NCI-H748 (cell line): ENCODE measurements around the gene IQGAP3.
"Not testable (repeated sequence)": the region's sequence is repeated elsewhere in the genome, so short reads cannot be mapped to it uniquely, and the experiment has no call there.

ENCODE experiments used
- DNase-seq: peaks from one replicate; lab custom pipeline; 2025; ENCODE audit not compliant: unreplicated experiment; lab: John Stamatoyannopoulos, UW

Gene IQGAP3

DNA sequence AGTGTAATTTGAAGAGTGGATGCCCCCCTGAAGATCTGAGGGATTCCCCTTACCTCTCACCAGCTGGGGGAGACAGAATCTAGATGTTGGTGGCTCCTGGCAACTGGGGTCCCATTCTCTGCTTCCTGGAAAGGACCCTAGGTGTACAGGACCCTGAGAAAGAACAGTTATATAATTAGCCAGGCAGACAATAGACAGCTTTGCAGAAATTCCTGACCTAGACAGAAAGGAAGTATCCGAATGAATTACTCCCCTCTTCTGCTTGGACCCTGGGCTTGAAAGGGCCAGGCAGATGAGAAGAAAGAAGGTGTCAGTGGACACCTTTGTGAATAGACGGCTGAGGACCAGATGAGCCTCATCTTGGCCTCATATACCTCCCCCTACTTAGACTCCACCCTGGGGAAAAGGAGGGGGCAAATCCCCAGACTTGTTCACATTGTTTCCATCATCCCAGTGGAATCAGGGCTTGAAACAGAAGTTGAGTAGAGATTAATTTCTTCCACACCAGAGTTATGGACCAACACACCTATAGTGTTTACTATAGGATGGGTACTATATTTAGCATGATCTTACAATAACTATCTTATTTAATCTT is 1.8 kb upstream of the IQGAP3 start:
- no peak for DNase-seq

DNA sequence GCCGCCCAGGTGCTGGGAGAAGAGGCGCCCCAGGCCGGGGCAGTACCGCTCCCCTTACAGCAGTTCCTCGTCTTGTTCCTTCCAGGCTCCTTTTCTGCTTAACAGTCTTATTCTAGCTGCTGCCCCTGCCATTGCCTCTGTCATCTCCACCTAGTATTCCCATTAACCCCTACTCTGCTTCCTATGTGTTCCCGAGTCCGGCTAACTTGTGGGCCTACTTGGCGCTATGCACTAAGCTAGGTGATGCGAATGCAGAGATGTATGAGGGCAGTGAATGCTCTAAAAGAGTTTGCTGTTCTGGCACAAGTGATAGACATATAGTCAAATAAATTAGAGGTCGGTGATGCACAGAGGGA is 276 bp upstream of the IQGAP3 start:
- no peak for DNase-seq

DNA sequence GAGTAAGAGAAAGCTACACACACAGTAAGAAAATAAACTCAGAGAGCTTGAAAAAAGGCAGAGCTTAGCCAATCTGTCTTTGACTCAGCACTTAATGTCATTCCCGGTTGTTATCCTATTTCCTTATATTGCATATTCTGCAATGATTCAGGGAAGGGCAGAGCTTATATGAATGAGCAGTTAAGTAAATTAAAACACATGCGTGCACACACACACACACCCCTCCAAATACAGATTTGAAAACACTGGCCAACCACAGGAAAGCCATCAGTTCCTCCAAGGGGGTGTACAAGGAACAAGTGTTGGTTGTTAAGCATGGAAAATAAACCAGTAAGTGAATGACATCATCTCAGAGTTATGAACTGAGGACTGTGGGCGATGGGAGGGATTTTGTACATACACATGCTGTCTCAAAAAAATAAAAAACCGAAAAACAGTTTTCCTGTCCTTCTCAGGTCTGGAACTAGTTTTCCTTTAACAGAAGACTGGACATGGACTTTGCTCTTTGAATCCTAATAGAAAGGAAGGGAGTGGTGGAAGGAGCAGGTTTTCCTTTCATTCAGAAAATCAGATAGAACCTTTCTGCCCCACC is 1.0 kb downstream of the IQGAP3 start:
- DNase-seq, result no peak

DNA sequence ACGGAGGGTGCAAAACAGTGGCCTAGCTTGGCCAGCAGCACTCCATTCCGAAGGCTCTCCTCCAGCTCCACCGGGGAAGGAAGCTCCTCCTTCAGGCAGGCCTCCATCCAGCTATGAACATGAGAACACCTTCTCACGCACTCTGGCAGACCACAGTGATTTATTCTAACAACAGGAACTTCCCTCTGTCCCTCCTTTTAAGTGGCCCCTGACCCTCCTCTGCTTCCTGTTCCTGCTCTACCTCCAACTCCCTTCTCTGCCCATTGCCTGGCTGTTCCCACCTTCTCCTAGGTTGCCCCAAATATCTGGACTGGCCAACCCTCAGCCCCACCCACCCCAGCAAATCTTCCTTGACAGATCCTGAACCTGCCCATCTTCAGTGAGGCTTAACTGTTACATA is 5.9 kb downstream of the IQGAP3 start:
- no peak for DNase-seq

DNA sequence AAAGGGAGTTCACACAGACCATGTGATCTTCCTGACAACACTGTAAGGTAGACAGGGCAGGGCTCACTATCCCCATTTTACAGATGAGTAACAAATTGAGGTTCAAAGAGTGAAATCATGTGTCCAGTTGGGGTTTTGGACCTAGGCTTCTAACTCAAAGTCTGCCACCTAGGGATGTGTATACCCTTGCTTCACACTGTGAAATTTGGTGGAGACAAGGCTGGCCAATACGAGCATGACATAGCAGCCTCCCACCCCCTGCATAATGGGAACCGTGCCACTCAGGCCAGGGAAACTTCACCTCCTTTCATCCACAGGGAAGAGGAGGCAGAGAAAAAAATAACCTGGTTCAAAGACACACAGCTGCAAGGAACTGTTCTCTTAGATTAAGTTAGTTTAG is 6.8 kb downstream of the IQGAP3 start:
- DNase-seq, result no peak

DNA sequence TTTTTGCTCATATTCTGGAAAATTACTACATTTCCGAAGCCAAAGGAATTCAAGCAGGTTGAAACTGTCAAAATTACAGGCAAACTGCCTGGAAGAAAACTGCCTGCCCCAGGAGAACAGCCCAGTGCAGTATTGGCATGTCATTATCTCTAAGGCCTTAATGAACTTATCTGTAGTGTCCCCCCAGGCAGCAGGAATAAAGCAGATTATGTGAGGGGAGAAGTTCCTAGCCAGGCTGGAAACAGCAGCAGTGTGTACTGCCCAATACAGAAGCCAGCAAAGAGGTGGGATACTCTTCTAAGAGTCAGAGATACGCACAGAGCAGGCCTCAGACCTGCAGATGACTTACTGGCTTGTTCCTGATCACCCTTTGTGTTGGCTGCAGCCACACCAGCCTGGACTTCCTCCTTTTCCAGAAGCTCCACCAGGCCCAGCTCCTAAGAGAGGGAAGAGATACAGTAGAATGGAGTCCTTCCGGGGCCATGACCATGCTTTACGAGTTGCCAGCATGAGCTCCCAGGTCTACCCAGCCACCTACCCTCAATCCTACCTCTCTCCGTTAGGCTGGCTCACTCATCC is 11.7 kb downstream of the IQGAP3 start:
- no peak for DNase-seq

DNA sequence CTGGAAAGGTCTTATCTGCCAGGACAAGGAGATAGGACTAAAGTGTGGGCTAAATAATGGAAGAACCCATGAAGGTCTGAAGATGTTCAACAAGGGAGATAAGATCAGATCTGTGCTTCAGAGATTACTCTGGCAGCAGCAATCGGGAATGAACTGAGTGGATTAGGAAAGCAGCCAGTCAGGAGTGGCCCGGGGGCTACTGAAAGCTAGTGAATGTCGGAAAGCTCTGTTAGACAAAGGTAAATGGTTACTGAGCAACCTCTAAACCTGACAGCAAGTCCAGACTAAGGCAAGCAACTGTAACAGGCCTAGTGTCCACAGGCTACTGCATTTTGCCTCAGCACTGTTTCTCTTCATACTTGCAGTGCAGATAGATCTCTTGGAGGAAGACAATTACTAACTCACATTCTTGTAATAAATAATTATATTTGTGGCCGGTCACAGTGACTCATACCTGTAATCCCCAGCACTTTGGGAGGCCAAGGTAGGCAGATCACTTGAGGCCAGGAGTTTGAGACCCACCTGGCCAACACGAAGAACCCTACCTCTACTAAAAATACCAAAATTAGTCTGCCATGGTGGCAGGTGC is 12.5 kb downstream of the IQGAP3 start:
- no peak for DNase-seq

DNA sequence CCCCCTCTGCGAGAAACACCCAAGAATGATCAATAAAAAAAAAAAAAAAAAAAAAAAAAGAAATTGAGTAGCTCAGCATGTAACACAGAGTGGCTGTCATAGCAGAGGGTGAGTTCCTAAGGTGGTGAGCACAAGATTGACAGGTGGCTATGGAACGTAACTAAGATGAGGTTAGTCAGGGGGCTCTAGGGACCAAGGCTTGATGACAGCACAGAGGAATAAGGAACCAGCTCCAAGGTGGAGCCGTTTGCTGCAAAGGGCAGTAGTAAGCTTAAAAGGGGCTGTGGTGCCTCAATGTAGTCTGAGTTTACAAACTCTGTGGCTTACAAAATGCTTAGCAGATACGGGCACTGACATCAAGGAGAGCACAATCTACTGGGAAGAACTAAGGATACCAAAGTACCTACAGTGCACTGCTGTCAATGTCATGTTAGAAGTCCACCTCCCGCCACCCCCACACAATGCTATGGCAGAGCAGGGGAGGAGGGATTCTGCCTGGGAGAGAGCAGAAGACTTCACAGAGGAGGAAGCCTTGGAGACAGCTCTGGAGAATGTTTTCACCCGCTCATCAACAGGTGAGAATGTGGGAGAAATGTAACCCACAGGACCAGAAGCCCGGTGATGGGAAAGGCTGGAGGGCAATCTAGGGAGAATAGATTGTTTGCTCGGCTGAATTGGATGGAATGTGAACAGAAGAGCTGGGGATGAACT is 13.1 kb downstream of the IQGAP3 start:
- DNase-seq, result no peak

DNA sequence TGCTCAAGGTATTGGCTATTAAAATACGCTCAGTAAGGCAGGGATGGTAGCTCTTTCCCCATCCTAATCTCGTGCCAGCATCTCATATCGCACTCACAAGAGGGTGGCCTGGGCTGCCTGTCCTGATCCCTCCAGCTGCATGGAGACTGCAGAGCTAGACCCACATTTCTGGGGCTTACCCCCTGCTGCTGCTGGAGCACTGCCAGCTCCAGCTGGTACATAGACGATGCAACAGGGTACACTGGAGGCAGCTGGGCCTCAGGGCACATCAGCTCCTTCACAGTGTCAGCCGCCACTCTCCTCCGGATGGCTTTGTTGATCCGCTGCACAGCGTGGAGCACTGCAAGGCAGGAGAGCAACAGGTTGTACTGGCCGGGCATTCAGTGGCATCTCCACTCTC is 16.0 kb downstream of the IQGAP3 start:
- DNase-seq, result no peak

DNA sequence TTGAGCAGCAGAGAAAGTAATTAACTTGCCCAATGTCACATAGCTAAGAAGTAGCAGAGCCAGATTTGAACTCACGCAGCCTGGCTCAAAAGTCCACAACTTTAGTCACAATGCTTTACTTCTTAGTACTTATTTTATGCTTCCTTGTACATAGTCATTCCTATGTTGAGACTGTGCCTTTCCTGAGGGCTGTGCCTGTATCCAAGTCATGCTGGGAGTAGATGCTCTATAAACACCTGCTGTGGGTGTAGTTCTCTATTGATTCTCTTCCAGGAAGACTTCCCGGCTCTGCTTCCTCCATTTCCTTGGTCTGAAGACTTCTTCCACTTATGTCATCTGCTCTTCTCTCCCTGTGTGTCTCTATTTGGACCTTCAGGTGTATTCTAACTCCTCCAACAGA is 16.6 kb downstream of the IQGAP3 start:
- DNase-seq, result no peak

DNA sequence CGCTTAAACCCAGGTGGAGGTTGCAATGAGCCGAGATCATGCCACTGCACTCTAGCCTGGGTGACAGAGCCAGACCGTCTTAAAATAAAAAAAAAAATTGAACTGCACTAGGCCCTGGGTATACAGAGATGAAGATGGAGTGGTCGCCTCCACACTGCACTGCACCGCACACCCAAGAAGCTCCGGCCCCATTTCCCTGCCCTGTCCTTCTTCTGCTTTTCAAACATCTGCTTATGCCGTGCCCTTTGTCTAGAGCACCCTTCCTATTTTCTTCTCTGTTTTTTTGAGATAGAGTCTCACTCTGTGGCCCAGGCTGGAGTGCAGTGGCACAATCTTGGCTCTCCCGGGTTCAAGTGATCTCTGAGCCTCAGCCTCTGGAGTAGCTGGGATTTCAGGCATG is 17.4 kb downstream of the IQGAP3 start:
- no peak for DNase-seq

DNA sequence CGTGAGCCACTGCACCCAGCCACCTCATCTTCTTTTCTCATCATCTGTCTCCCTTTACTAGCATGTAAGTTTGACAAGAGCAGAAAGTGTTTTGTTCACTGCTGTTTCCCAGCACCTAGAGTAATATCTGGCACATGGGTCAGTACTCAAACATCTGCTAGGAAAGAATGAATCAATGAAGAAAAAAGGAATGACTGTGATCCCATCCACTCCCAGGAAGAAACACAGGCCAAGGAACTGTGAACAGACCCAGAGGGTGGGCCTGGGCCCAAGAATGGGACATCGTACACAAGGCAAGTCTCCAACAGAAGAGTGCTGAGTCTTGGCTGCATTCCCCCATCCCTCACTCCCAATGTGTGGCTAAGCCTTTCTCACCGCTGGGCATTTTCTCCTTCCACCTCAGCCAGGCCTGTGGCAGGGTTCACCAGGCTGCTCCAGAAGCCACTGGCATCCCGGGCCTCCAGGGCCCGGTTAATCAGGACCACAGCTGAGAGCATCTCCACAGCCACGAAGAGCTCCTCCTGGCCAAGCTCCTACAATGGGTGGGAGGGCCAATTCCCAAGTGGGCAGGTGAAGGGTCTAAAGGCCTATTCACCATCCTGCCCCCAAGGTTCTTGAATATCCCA is 18.4 kb downstream of the IQGAP3 start:
- DNase-seq, result no peak

DNA sequence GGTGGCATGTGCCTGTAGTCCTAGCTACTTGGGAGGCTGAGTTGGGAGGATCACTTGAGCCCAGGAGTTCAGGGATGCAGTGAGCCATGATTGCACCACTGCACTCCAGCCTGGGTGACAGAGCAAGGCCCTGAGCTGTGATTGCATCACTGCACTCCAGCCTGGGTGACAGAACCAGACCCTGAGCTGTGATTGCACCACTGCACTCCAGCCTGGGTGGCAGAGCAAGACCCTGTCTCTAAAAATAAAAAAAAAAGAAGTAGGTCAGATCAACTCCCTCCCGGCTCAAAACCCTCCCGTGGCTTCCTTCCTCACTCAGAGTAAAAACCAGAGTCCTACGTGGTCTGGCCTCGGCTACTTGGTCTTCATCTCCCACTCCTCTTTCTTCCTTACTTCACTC is 19.4 kb downstream of the IQGAP3 start:
- DNase-seq, result not testable (repeated sequence)

DNA sequence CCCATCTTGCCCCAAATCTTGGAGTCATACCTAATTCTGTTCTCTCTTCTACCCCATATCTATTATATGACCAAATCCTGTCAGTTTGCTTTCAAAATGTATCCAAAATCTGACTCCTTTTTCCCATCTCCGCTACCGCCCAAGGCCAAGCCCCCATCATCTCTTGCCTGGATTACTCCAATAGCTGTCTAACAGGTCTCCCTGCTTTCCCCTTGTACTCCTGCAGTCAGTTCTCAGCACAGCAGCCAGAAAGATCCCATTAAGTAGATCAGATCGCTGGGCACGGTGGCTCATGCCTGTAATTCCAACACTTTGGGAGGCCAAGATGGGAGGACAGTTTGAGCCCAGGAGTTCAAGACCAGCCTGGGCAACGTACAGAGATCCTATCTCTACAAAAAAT is 19.8 kb downstream of the IQGAP3 start:
- no peak for DNase-seq

DNA sequence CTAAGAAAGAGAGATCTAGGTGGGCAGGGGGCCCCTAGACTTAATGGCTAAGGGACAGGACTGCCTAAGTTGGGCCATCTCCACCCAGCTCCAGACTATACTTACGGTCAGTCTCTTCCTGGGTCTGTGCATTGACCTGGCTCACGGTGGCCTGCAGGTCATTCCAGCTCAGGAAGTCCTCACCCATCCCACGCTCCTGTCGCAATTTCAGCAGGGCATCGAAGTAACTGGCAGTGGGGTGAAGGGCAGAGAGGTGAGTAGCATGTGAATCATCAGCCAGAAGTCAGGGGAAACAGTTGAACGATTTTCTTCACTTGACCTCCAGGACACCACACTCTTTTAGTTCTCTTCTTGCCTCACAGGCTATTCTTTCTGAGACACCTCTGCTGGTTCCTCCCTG is 20.5 kb downstream of the IQGAP3 start:
- no peak for DNase-seq

DNA sequence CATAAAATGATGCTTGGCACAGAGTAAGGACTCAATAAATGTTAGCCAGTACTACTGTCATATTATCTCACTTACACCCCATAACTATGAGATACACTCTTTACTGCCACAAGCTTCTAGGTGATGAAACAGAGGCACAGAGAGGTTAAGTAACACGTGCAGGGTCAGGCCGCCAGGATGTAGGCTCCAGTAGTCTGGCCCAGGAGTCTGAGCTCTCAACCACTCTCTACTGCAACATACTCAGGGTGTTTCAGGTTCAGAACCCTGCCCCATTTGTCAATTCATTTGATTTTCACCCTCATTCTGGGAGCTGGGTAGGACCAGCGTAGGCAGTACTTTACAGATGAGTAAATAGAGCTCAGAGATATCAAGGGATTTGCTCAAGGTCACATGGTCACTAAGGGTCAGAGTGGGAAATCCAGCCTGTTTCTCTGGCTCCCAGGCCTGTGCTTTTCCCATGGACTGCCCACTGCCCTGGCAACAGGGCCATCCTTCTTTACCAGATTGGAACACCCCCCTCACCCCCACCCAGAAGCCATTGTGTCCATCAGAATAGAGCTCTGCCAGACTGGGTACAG is 21.2 kb downstream of the IQGAP3 start:
- no peak for DNase-seq

DNA sequence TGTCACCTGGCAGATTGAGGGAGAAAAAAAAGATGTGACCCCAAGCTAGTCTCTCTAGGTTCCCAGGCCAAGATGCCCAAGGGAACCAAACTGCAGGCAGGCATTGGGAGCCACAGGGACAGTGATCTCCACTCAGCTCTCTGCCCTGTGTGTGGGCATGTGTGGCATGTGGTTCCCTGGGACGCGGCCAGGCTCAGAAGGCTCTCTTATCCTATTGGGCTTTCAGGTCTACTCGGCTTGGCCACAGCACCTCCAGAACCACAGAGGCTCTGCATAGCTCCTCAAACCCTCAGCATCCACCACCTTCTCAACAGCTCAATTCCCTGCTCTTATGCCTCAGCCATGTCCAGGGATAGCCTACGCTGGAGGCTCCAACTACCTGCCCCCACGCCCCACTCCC is 22.0 kb downstream of the IQGAP3 start:
- DNase-seq, result no peak

DNA sequence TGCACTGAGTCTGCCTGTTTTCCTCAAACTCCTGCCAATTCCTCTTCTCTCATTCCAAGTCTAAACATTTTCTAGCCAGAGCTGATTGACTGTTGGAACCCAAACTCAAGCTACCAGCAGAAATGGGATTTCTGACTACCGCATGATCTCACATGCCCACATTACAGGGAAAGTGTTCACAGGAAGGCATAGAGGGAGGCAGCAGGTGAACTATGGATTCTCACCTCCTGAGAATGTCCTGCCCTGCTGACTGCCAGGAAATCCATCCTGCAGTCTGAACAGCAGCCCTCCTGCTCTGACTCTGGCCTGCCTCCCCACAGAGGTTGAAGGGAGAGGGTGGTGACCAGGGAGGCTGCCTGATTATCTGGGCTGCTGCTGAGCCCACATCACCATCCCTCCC is 22.5 kb downstream of the IQGAP3 start:
- no peak for DNase-seq

DNA sequence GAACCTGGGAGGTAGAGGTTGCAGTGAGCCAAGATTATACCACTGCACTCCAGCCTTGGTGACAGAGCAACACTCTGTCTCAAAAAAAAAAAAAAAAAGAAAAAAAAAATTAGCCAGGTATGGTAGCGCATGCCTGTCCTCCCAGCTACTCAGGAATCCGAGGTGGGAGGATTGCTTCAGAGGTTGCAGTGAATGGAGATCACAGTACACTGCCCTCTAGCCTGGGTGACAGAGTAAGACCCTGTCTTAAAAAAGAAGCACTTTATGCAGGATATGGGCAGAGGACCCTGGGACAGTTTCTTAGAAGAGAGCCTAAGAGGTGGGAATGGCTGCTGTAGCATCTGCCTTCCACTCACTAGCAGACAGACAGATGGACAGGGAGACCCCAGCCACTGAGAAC is 23.0 kb downstream of the IQGAP3 start:
- DNase-seq, result no peak

DNA sequence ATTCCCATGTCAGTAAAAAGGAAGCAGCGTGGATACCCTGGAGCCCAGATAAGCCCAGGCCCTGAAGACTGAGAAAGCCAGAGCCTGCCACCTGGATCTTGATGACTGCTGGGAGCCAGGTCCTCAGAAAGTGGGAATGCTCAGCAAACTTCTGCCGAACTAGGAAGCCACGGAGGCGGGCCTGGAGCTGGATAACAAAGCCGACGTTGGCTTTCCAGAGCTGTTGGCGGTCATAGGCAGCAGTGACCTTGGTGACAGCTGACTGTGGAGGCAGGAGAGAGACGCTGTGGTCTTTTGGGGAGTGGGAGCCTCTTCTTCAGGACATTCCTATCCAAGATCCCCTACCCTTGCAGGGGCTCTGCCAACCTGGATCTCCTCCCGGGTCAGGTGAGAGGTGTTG is 24.4 kb downstream of the IQGAP3 start:
- no peak for DNase-seq

DNA sequence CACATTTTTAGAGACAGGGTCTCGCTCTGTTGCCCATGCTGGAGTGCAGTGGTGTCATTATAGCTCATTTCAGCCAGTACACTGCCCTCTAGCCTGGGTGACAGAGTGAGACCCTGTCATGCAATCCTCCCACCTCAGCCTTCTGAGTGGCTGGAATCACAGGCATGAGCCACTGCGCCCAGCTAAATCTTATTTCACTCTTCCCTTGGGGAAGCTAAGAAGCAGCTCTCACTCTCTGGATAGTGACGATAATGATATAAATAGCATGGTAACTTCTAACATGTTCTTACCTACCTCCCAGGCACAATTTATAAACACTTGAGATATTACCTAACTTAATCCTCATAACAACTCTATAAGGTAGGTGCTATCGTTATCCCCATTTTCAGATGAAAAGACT is 24.9 kb downstream of the IQGAP3 start:
- no peak for DNase-seq
